GM21723 (cell line): Measurements from ENCODE around the gene KRT40.

Experiments used
- ATAC-seq: cut with Tn5 transposase; IDR thresholded peaks from one replicate; pipeline ENCODE4 v1.9.1; 2021; ENCODE audit warnings: mild to moderate bottlenecking, moderate library complexity; ENCODE audit not compliant: unreplicated experiment

The KRT40 gene

GRCh38 chr17:40997361-40997760 is 13.2 kb upstream of the KRT40 start:
- ATAC-seq, result no peak

GRCh38 chr17:40996829-40997228 is 12.7 kb upstream of the KRT40 start:
- ATAC-seq, result no peak

- ATAC-seq, result no peak
Measured at GRCh38 chr17:40995116-40995515, 11.0 kb upstream of the KRT40 start.

GRCh38 chr17:40993839-40994238 is 9.7 kb upstream of the KRT40 start, which contains the start of gene KRTAP3-3:
Gene KRTAP3-3, minus strand, starts transcription at chr17:40994164. Its CDS starts 67 bp downstream, at chr17:40994097.
- no peak for ATAC-seq

GRCh38 chr17:40993084-40993483 is 9.0 kb upstream of the KRT40 start:
- no peak for ATAC-seq

- ATAC-seq, result no peak
Measured at GRCh38 chr17:40992666-40993065, 8.5 kb upstream of the KRT40 start.

- no peak for ATAC-seq
Measured at GRCh38 chr17:40986920-40987319, 2.8 kb upstream of the KRT40 start.

- no peak for ATAC-seq
Measured at GRCh38 chr17:40981115-40981514, 3.0 kb downstream of the KRT40 start.

- no peak for ATAC-seq
Measured at GRCh38 chr17:40980596-40980995, 3.5 kb downstream of the KRT40 start.

- ATAC-seq, result no peak
Measured at GRCh38 chr17:40980117-40980516, 4.0 kb downstream of the KRT40 start.

- no peak for ATAC-seq
Measured at GRCh38 chr17:40978575-40979151, 5.5 kb downstream of the KRT40 start.

- ATAC-seq, result no peak
Measured at GRCh38 chr17:40975516-40975915, 8.6 kb downstream of the KRT40 start.

GRCh38 chr17:40974366-40974765 is 9.8 kb downstream of the KRT40 start:
- ATAC-seq, result no peak

- ATAC-seq, result no peak
Measured at GRCh38 chr17:40967582-40967981, 16.5 kb downstream of the KRT40 start.

GRCh38 chr17:40966848-40967247 is 17.3 kb downstream of the KRT40 start, which contains the start of gene KRT39:
Gene KRT39, minus strand, starts transcription at chr17:40966948. Its CDS starts 92 bp downstream, at chr17:40966856.
- no peak for ATAC-seq

- ATAC-seq, result no peak
Measured at GRCh38 chr17:40963838-40964237, 20.3 kb downstream of the KRT40 start.

- no peak for ATAC-seq
Measured at GRCh38 chr17:40962059-40962561, 22.0 kb downstream of the KRT40 start.

GRCh38 chr17:40961591-40961990 is 22.5 kb downstream of the KRT40 start:
- no peak for ATAC-seq

GRCh38 chr17:40960144-40960543 is 24.0 kb downstream of the KRT40 start:
- ATAC-seq, result no peak

GRCh38 chr17:40958086-40958953 is 25.8 kb downstream of the KRT40 start:
- no peak for ATAC-seq

GRCh38 chr17:40956401-40957254 is 27.5 kb downstream of the KRT40 start:
- ATAC-seq, result no peak
